DND-41 (cell line): ENCODE measurements around the gene PID1.

Experiments used
- ATAC-seq: fragments of 200-7000 bp; cut with Tn5 transposase; 3 replicates; pipeline ENCODE4 v1.9.1; 2021; ENCODE audit warnings: low read depth; ENCODE audit not compliant: insufficient read depth
- DNase-seq: peaks from one replicate; pipeline ENCODE4 v3.0.0-alpha.2; 2020
- H2AFZ ChIP-seq: 2 replicates; pipeline ENCODE4 v1.6.0; 2012; ENCODE audit warnings: low read depth, low read length
- H3K27ac ChIP-seq: 2 replicates; pipeline ENCODE4 v1.5.1; 2012; ENCODE audit warnings: low read length, inconsistent platforms
- H3K27me3 ChIP-seq: fragments of 200-600 bp; sonication (generic); 2 replicates; pipeline ENCODE4 v1.6.0; 2012; ENCODE audit warnings: low read length, mild to moderate bottlenecking, inconsistent platforms; ENCODE audit not compliant: insufficient read depth, poor library complexity
- H3K36me3 ChIP-seq: 2 replicates; pipeline ENCODE4 v1.5.1; 2012; ENCODE audit warnings: low read length, inconsistent platforms; ENCODE audit not compliant: insufficient read depth
- H3K4me1 ChIP-seq: 2 replicates; pipeline ENCODE4 v1.5.1; 2012; ENCODE audit warnings: mild to moderate bottlenecking, low read length; ENCODE audit not compliant: insufficient read depth
- H3K4me2 ChIP-seq: 2 replicates; pipeline ENCODE4 v1.6.0; 2012; ENCODE audit warnings: mild to moderate bottlenecking, moderate library complexity, low read length, inconsistent platforms; ENCODE audit not compliant: insufficient read depth
- H3K4me3 ChIP-seq, 2 experiments: fragments of 200-600 bp in 1 of 2; shearing (Covaris generic) in 1 of 2; 2 replicates each; pipeline ENCODE4 v1.5.1; 2012 to 2016; ENCODE audit warnings: inconsistent platforms in 2 of 2, low read length in 2 of 2, mild to moderate bottlenecking in 2 of 2, low read depth in 1 of 2, moderate library complexity in 1 of 2
- H3K79me2 ChIP-seq: 2 replicates; pipeline ENCODE4 v1.6.0; 2012; ENCODE audit warnings: low read length, inconsistent platforms; ENCODE audit not compliant: insufficient read depth
- H3K9ac ChIP-seq: 2 replicates; pipeline ENCODE4 v1.6.0; 2012; ENCODE audit warnings: low read depth, mild to moderate bottlenecking, inconsistent platforms, low read length, moderate library complexity
- H3K9me3 ChIP-seq: 2 replicates; pipeline ENCODE4 v1.5.1; 2012; ENCODE audit warnings: low read length, moderate library complexity, mild to moderate bottlenecking, inconsistent platforms; ENCODE audit not compliant: insufficient read depth, severe bottlenecking
- H4K20me1 ChIP-seq: 2 replicates; pipeline ENCODE4 v1.6.0; 2012; ENCODE audit warnings: low read length; ENCODE audit not compliant: insufficient read depth
- EZH2 ChIP-seq: IDR thresholded peaks from 3 replicates; pipeline ENCODE4 v1.6.1; 2012; ENCODE audit warnings: borderline replicate concordance, low read depth, mild to moderate bottlenecking, moderate library complexity, low read length, inconsistent platforms; ENCODE audit not compliant: severe bottlenecking
- TF ChIP-seq, protein P1 (sequence below): IDR thresholded peaks from 2 replicates; pipeline ENCODE4 v1.5.1; 2012; ENCODE audit warnings: borderline replicate concordance, low read length, moderate library complexity, mild to moderate bottlenecking; ENCODE audit not compliant: poor library complexity, severe bottlenecking; ENCODE audit errors: extremely low read depth

PID1 gene

DNA sequence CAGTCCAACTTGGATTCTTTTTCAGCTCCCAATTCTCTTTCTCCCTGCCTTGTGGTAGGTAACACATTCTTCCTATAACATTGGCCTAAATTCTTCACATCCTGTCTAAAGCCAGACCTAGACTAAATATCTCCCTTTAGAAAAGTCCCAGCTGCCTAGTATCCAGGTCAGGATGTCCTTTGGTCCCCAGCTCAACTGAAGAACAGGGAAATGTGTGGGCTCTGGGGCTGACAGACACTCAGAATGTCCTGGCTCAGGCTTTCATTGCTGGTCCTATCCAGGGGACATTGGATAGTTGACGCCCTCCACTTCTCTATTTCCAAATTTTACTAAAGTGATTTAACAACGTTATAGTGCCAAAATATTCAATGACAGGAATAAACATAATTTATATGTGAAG lies 219.3 kb downstream of the PID1 start:
- no peak for ATAC-seq
- H2AFZ ChIP-seq = no peak overlapping the region
- TF ChIP-seq EZH2 = no peak
- TF ChIP-seq, protein P1, sequence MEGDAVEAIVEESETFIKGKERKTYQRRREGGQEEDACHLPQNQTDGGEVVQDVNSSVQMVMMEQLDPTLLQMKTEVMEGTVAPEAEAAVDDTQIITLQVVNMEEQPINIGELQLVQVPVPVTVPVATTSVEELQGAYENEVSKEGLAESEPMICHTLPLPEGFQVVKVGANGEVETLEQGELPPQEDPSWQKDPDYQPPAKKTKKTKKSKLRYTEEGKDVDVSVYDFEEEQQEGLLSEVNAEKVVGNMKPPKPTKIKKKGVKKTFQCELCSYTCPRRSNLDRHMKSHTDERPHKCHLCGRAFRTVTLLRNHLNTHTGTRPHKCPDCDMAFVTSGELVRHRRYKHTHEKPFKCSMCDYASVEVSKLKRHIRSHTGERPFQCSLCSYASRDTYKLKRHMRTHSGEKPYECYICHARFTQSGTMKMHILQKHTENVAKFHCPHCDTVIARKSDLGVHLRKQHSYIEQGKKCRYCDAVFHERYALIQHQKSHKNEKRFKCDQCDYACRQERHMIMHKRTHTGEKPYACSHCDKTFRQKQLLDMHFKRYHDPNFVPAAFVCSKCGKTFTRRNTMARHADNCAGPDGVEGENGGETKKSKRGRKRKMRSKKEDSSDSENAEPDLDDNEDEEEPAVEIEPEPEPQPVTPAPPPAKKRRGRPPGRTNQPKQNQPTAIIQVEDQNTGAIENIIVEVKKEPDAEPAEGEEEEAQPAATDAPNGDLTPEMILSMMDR = no peak

DNA sequence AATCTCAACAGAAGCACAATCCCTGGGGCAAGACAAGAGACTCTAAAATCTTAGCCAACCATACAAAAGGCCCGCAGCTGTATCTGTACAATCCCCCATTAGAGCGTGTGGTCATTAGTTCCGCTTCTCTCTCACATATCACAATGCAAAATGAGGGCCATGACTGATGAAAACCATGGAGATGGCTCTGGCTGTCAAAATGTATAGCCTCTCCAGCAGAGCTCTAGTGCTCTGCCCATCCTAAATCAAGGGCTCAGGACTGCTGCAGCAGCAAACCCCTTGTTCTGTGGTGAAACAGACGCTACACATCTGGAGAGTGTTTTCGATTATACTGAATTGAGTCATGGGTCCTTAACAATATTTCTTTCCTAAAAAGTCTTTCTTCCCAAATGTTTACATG lies 221.0 kb downstream of the PID1 start:
- H3K9me3 ChIP-seq = no peaks in the 10 kb centered on the region
- no peak for TF ChIP-seq EZH2
- TF ChIP-seq, protein P1 = no peak
- no peak overlapping the region for H3K4me2 ChIP-seq
- no peaks in the 10 kb centered on the region for H3K36me3 ChIP-seq
- no peak overlapping the region for H3K4me3 ChIP-seq
- DNase-seq (no peak), ATAC-seq (no peak)
- no peaks in the 10 kb centered on the region for H4K20me1 ChIP-seq
- H2AFZ ChIP-seq = no peak overlapping the region
- no peaks in the 10 kb centered on the region for H3K27me3 ChIP-seq
- no peaks in the 10 kb centered on the region for H3K79me2 ChIP-seq
- no peaks in the 10 kb centered on the region for H3K4me1 ChIP-seq
- no peak overlapping the region for H3K9ac ChIP-seq
- H3K27ac ChIP-seq = no peak overlapping the region

More for the DNA sequence above, 219.3 kb downstream of the PID1 start:
- Histone ChIP-seq H3K27ac (no peak overlapping the region), H3K4me2 (no peak overlapping the region), H3K27me3 (no peaks in the 10 kb centered on the region), H3K4me1 (no peaks in the 10 kb centered on the region), H3K36me3 (no peaks in the 10 kb centered on the region), H3K9ac (no peak overlapping the region), H3K9me3 (no peaks in the 10 kb centered on the region), H3K79me2 (no peaks in the 10 kb centered on the region), H3K4me3 (no peak overlapping the region), H4K20me1 (no peaks in the 10 kb centered on the region)
- no peak for DNase-seq

DNA sequence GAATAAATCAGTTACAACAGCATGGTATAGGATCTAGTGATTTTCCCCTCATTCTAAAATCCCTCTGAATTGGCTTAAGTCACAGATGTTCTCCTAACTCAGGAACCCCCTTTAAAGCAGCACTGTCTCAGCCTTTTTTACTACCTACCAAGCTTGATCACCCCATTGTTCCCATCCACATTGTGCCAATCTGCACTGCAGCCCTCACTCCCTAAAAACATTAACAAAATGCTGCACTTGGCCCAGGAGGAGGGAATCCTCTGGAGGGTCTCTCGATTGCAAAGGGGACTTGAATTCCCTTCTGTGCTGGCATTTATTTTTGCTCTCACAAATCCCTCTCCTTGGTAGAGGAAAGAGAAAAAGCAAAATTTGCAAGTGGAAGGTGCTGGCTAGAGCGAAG lies 223.0 kb downstream of the PID1 start:
- H2AFZ ChIP-seq = no peak overlapping the region
- H3K9ac ChIP-seq = no peak overlapping the region
- DNase-seq = no peak
- no peak overlapping the region for H3K4me3 ChIP-seq
- ATAC-seq = no peak
- no peaks in the 10 kb centered on the region for H4K20me1 ChIP-seq
- no peak overlapping the region for H3K27ac ChIP-seq
- no peaks in the 10 kb centered on the region for H3K9me3 ChIP-seq
- H3K79me2 ChIP-seq = no peaks in the 10 kb centered on the region
- H3K4me2 ChIP-seq = no peak overlapping the region
- no peak for TF ChIP-seq EZH2
- TF ChIP-seq, protein P1 = no peak
- no peaks in the 10 kb centered on the region for H3K4me1 ChIP-seq
- H3K36me3 ChIP-seq = no peaks in the 10 kb centered on the region
- no peaks in the 10 kb centered on the region for H3K27me3 ChIP-seq

DNA sequence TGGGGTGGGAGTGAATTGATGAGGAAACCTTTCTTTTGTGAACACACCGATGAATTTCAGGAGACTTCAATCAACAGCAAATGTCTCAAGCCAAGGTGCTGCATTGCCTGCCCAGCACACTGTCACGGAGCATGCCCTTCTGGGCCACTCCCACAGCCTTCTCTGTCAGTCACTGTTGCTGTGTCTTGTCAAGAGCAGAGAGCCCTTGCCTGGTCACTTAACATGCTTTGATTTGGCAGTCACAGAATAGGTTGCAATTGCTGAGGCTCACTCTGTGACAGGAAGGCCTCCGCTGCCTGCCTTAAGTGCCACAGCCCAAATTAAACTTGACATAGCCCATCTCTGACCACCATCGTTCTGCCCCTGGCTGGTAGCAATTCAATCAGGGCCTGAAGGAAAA lies 225.4 kb downstream of the PID1 start:
- H3K4me1 ChIP-seq = no peaks in the 10 kb centered on the region
- H3K79me2 ChIP-seq = no peaks in the 10 kb centered on the region
- H3K9me3 ChIP-seq = no peaks in the 10 kb centered on the region
- ATAC-seq = no peak
- H3K4me3 ChIP-seq = no peak overlapping the region
- no peaks in the 10 kb centered on the region for H3K27me3 ChIP-seq
- TF ChIP-seq, protein P1 = no peak
- no peak for TF ChIP-seq EZH2
- no peak overlapping the region for H3K9ac ChIP-seq
- no peak overlapping the region for H3K27ac ChIP-seq
- no peak overlapping the region for H3K4me2 ChIP-seq
- no peak for DNase-seq
- H4K20me1 ChIP-seq = no peaks in the 10 kb centered on the region
- no peak overlapping the region for H2AFZ ChIP-seq
- no peaks in the 10 kb centered on the region for H3K36me3 ChIP-seq
